NK-92 (cell line): Measurements from ENCODE around the gene PPOX.

Experiments used
- DNase-seq: peaks from one replicate; lab custom pipeline; 2025; ENCODE audit not compliant: unreplicated experiment; lab: John Stamatoyannopoulos, UW

PPOX gene

DNA sequence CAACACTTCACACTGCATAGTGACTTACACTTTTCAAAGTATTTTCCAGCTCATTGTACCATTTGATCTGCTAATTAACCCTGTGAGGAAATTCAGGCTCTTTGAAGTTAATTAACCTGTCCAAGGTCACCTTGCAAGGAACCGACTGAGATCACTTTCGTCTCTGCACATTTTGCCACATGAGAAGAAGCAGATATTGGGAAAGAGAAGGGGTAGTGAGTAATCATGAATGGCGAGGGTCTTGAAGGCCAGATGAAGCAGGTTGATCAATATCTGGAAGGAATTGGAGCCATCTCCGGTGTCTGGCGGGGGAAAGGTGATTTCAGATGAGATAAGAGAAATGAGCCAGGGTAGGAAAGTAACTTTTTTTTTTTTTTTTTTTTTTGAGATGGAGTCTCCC lies 53.8 kb downstream of the PPOX start:
- DNase-seq, result no peak
